Left ventricle myocardium inferior (tissue), 1 donor: ENCODE results near the gene NDOR1. TPM values are rescaled to one million over a fixed set of nuclear protein-coding genes. Genes with fewer than 3 reads are reported as not detected.

Source experiments
- DNase-seq: peaks from one replicate; pipeline ENCODE4 v3.0.0-alpha.2; 2020
- H3K27ac ChIP-seq: fragments of 200-600 bp; replicated peaks from 2 replicates; pipeline ENCODE4 v1.8.0; 2021
- H3K27me3 ChIP-seq: fragments of 200-600 bp; 2 replicates; pipeline ENCODE4 v1.8.0; 2021; ENCODE audit warnings: low read depth
- H3K36me3 ChIP-seq: fragments of 200-600 bp; 2 replicates; pipeline ENCODE4 v1.8.0; 2021
- H3K4me1 ChIP-seq: fragments of 200-600 bp; 2 replicates; pipeline ENCODE4 v1.8.0; 2021
- H3K4me3 ChIP-seq: fragments of 200-600 bp; 2 replicates; pipeline ENCODE4 v1.8.0; 2021; ENCODE audit warnings: mild to moderate bottlenecking, moderate library complexity
- H3K9me3 ChIP-seq: fragments of 200-600 bp; replicated peaks from 2 replicates; pipeline ENCODE4 v1.8.0; 2021
- intact Hi-C: fragments of 100-400 bp; cut with micrococcal nuclease; formaldehyde crosslinking; loops from one replicate; pipeline ENCODE4 v1.11.0; 2022
- total RNA-seq: library from RNA; stranded (reverse); fragmentation: NEBNext Ultra II Directional; extraction: Animal tissue kit (Norgen Biotek cat#: 25700); gene quantifications from one replicate; pipeline ENCODE4 v1.2.1, GENCODE V29; 2021
- TF ChIP-seq, protein P1 (sequence below): fragments of 200-600 bp; IDR thresholded peaks from 2 replicates; pipeline ENCODE4 v1.8.0; 2021; ENCODE audit warnings: antibody characterized with exemption, mild to moderate bottlenecking, borderline replicate concordance
- donor health status: DM: no; HTN: yes; CAD: no; lungs with severe emphysema.

The NDOR1 gene
- total RNA-seq, 1 donor from 2014 or later = 6.5 TPM

DNA sequence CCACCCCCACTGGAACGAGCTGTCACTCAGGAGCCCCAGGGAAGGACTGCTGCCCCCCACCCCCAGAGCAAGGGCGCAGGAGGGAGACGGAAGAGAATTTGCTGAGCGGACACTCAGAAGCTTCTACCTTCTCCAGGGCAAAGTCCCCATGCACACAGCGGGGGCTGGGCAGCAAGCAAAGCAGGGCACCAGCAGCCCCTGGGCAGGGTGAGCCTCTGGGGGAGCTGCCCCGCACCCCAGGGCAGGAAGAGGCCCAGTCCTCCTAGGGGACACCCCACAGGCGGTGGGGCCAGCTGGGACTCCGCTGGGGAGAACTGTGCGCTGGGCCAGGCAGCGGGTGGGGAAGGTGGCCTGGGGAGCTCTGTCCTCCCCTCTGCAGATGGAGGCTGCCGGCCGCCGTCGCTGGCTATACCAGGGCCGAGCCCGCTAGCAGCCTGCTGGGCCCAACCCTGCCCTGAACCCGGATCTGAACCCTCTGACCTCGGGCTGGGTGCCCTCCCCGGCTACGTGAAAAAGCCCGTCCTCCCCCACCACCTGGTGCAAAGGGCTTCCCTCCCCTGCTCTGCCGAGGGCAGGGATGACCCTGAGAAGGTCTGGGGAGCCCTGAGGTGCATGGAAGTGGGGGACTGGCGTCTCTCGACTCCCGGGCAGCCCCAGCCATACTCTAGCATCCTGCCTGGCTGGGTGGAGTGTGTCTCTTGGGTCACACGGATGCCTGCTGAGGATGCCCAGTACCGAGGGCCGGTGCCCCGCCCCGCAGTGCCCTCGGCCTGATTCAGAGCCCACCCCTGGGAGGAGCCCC lies 24.6 kb downstream of the NDOR1 start:
- TF ChIP-seq, protein P1, sequence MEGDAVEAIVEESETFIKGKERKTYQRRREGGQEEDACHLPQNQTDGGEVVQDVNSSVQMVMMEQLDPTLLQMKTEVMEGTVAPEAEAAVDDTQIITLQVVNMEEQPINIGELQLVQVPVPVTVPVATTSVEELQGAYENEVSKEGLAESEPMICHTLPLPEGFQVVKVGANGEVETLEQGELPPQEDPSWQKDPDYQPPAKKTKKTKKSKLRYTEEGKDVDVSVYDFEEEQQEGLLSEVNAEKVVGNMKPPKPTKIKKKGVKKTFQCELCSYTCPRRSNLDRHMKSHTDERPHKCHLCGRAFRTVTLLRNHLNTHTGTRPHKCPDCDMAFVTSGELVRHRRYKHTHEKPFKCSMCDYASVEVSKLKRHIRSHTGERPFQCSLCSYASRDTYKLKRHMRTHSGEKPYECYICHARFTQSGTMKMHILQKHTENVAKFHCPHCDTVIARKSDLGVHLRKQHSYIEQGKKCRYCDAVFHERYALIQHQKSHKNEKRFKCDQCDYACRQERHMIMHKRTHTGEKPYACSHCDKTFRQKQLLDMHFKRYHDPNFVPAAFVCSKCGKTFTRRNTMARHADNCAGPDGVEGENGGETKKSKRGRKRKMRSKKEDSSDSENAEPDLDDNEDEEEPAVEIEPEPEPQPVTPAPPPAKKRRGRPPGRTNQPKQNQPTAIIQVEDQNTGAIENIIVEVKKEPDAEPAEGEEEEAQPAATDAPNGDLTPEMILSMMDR = no peak
- H3K4me1 ChIP-seq = peaks cover 5% of the 10 kb centered on the region
- intact Hi-C loops = loop anchor here (5.0 kb wide), 1 partner anchor 108 kb away; no protein-coding TSS in a partner anchor
- no peaks in the 10 kb centered on the region for H3K9me3 ChIP-seq
- no peak overlapping the region for H3K4me3 ChIP-seq
- H3K36me3 ChIP-seq = no peaks in the 10 kb centered on the region
- DNase-seq = no peak
- no peak overlapping the region for H3K27ac ChIP-seq
- peaks cover 72% of the 10 kb centered on the region for H3K27me3 ChIP-seq

DNA sequence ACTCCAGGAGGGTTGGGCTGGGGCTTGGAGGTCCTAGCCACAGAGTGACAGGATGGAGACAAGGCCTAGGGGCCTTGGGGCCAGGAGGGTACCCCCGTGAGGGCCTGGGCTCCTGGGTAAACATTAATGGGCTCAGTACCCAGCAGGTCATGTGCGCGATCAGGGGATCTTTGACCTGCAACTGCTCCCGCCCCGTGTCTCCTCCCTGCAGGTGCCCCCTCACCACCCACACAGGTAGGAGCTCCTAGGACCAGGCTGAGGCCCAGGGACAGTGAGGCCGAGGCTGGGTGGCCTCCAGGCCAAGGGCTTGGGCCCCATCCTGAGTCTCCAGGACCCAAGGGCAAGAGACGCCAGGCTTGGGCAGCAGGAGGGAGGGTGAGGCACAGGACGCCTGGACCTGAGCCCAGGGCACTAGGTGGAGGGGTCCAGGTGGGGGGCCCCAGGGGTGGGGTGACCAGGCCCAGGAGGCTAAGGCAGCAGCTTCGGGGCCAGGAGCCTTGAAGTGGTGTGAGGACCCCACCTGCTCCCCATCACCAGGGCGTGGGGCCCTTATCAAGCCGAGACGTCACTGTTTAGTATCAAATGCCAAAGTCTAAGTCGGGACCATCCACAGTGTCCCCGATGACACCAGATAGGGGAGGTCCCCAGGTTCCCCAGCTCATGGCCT lies 25.3 kb downstream of the NDOR1 start, which contains the start of gene SLC34A3:
TSS of gene SLC34A3 (plus strand) at position 197 of the 667 bp plus-strand sequence. CDS start 802 bp downstream, outside the sequence.
- Histone ChIP-seq H3K4me1 (peaks cover 11% of the 10 kb centered on the region), H3K27ac (no peak within 1 kb of the TSS), H3K9me3 (no peaks in the 10 kb centered on the region), H3K27me3 (peaks cover 79% of the 10 kb centered on the region), H3K4me3 (no peak within 1 kb of the TSS), H3K36me3 (no peaks in the 10 kb centered on the region)
- no peak for DNase-seq
- TF ChIP-seq, protein P1 = no peak
- intact Hi-C loops = no loop called here

DNA sequence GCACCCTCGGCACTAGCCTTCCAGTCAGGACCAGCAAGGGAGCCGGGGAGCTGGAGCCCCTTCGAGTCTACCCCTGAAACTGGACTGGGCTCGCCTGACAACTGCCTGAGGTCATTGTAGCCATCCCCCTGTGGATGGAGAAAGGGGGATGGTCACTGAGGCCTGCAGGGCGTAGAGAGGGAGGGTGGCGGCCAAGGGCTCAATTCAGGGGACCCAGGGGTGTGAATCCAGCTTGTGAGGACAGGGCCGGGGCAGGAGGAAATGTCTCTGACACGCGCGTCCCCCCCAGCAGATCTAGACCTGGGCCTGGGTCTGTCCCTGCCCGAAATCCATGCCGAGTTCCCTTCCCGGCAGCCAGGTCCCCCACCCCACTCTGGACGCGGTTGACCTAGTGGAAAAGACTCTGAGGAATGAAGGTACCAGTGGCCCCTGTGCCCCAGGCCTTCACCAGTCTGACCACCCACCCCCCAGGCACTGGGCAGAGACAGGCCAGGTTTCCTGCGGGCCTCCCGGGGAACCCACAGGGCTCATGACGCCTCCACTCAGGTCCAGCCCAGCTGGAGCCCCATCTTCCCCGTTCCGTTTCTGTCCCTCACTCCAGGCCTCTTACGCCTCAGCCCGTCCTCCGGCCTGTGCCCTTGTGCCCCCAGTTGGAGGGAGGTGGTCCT lies 26.0 kb downstream of the NDOR1 start:
- Histone ChIP-seq H3K27ac (no peak overlapping the region), H3K4me1 (peaks cover 18% of the 10 kb centered on the region), H3K27me3 (peaks cover 79% of the 10 kb centered on the region), H3K9me3 (no peaks in the 10 kb centered on the region), H3K36me3 (no peaks in the 10 kb centered on the region), H3K4me3 (no peak overlapping the region)
- TF ChIP-seq, protein P1 = no peak
- DNase-seq = no peak
- intact Hi-C loops = no loop called here

DNA sequence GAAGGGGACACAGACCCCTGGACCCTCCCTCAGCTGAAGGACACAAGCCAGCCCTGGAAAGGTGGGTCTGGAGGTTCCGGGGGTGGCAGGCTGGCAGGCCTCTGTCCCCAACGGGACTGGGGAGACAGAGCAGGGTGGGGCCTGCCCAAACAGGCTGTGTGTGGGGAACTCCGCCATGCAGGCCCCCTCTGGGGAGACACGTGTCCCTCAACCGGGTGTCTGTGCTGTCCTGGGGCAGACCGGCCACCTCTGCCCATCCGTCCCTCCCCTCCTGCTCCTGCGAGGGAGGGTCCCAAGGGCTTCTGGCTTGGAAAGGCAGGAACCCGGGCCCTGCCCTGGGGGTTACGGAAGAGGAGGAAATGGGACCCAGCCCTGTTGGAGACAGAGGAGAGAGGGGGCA lies 26.6 kb downstream of the NDOR1 start:
- Histone ChIP-seq H3K36me3 (no peaks in the 10 kb centered on the region), H3K4me1 (peaks cover 23% of the 10 kb centered on the region), H3K4me3 (no peak overlapping the region), H3K27ac (no peak overlapping the region), H3K9me3 (no peaks in the 10 kb centered on the region), H3K27me3 (peaks cover 79% of the 10 kb centered on the region)
- intact Hi-C loops = no loop called here
- no peak for DNase-seq
- TF ChIP-seq, protein P1 = no peak

DNA sequence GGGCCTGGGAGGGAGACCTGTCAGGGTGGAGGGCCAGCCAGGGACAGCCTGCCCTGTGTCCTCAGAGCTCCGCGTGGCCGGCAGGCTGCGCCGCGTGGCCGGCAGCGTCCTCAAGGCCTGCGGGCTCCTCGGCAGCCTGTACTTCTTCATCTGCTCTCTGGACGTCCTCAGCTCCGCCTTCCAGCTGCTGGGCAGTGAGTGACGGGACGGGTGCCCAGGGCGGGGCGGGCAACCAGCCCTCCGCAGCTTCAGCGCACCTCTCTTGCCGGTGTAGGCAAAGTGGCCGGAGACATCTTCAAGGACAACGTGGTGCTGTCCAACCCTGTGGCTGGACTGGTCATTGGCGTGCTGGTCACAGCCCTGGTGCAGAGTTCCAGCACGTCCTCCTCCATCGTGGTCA lies 27.0 kb downstream of the NDOR1 start:
- peaks cover 79% of the 10 kb centered on the region for H3K27me3 ChIP-seq
- no peak for DNase-seq
- H3K9me3 ChIP-seq = no peaks in the 10 kb centered on the region
- TF ChIP-seq, protein P1 = no peak
- peaks cover 23% of the 10 kb centered on the region for H3K4me1 ChIP-seq
- H3K4me3 ChIP-seq = no peak overlapping the region
- intact Hi-C loops = no loop called here
- H3K27ac ChIP-seq = no peak overlapping the region
- H3K36me3 ChIP-seq = no peaks in the 10 kb centered on the region
